Right atrium auricular region (tissue), 2 donors: ENCODE results near the gene NEDD4L. TPM values are rescaled to one million over a fixed set of nuclear protein-coding genes. Genes with fewer than 3 reads are reported as not detected.

ENCODE experiments used
- DNase-seq: peaks from one replicate; pipeline ENCODE4 v3.0.0-alpha.2; 2019; ENCODE audit warnings: low spot score
- H3K27ac ChIP-seq, 2 donors: fragments of 200-600 bp; sonication (generic); 1 replicate in 1 of 2; 2 replicates in 1 of 2; pipeline ENCODE4 v1.5.1; 2016 to 2019
- H3K27me3 ChIP-seq, 2 donors: fragments of 200-600 bp; sonication (generic); one replicate each; pipeline versions ENCODE4 v1.5.1 to v1.6.0; 2017 to 2019
- H3K36me3 ChIP-seq: fragments of 200-600 bp; sonication (generic); one replicate; pipeline ENCODE4 v1.5.1; 2016
- H3K4me1 ChIP-seq, 2 donors: fragments of 200-600 bp; sonication (generic); one replicate each; pipeline versions ENCODE4 v1.5.1 to v1.6.0; 2017 to 2019
- H3K4me3 ChIP-seq, 2 donors: fragments of 200-600 bp; sonication (generic); 1 replicate in 1 of 2; 2 replicates in 1 of 2; pipeline ENCODE4 v1.5.1; 2017 to 2019; ENCODE audit warnings: mild to moderate bottlenecking in 1 of 2, moderate library complexity in 1 of 2
- H3K9me3 ChIP-seq, 2 donors: fragments of 200-600 bp; sonication (generic); one replicate each; pipeline ENCODE4 v1.5.1; 2019
- total RNA-seq, 2 donors: library from RNA; depleted of rRNA; stranded (reverse); fragments of >200 nt; gene quantifications; one replicate each; pipeline ENCODE4 v1.1.0, GENCODE V29; 2016
- TF ChIP-seq, protein P1 (sequence below), 2 donors: fragments of 200-600 bp; sonication (generic); IDR thresholded peaks; one replicate each; pipeline ENCODE4 v1.5.1; 2019; ENCODE audit warnings: antibody characterized with exemption in 2 of 2

Gene NEDD4L
- total RNA-seq, 2 donors from 2014 or later, result 45.0 to 68.0 TPM

DNA sequence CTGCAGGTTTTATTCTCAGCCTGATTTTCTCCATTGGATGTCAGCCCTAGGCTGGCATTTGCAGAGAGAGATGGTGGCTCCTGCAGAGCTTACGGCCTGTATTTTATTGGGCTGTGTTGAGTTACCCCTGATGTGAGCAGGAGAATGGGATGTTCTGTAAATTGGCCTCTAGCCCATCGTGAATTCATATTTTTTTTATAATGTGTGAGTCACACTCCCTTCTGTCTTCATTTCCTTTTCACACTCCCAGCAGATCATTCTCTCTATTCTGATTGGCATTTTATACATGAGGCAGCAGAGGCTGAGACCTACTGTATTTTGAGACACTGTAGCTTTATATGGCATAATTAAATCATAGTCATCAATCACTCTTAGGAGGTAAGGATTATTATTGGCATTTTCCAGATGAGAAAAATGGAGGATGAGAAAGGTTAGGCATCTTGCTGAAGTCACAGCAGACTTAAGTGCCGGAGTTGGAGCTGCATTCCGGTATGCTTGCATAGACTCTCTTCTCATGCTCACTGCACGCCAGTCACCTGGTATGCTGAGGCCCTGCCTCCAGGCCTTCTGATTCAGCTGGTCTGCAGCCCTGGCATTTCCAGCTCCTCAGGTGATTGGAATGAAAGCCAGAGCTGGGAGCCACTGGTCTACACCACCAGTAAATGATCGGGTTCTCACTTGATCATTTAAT is 142.4 kb downstream of the NEDD4L start:
- DNase-seq, result no peak
- Histone ChIP-seq H3K27me3 (no peaks in the 10 kb centered on the region), H3K9me3 (no peaks in the 10 kb centered on the region), H3K36me3 (no peaks in the 10 kb centered on the region), H3K4me3 (no peak overlapping the region), H3K27ac (no peak overlapping the region), H3K4me1 (peaks cover 0 to 4% of the 10 kb centered on the region in 2 donors)
- TF ChIP-seq, protein P1, sequence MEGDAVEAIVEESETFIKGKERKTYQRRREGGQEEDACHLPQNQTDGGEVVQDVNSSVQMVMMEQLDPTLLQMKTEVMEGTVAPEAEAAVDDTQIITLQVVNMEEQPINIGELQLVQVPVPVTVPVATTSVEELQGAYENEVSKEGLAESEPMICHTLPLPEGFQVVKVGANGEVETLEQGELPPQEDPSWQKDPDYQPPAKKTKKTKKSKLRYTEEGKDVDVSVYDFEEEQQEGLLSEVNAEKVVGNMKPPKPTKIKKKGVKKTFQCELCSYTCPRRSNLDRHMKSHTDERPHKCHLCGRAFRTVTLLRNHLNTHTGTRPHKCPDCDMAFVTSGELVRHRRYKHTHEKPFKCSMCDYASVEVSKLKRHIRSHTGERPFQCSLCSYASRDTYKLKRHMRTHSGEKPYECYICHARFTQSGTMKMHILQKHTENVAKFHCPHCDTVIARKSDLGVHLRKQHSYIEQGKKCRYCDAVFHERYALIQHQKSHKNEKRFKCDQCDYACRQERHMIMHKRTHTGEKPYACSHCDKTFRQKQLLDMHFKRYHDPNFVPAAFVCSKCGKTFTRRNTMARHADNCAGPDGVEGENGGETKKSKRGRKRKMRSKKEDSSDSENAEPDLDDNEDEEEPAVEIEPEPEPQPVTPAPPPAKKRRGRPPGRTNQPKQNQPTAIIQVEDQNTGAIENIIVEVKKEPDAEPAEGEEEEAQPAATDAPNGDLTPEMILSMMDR (IDR thresholded peaks at IDR 0.05), result no peak

DNA sequence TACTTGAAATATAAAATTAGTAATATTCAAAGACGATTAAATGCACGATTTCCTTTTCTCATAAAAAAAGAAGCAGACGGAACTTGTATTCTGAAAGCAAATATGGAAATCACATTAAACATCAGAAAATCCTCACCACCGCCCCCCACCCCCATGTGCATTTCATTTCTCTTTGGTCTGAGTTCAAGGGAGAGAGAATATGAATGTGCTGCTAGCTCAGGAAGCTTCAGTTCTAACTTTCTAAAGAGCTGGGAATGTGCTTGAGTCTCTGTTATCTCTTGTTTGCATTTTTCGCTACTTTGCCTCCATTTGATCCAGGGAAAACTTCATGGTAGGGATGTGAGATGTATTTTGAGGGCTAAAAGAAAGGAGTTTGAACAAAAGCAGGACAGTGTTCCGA is 143.6 kb downstream of the NEDD4L start:
- Histone ChIP-seq H3K36me3 (no peaks in the 10 kb centered on the region), H3K4me1 (peaks cover 0 to 4% of the 10 kb centered on the region in 2 donors), H3K27ac (no peak overlapping the region), H3K27me3 (no peaks in the 10 kb centered on the region), H3K4me3 (no peak overlapping the region), H3K9me3 (no peaks in the 10 kb centered on the region)
- TF ChIP-seq, protein P1 (IDR thresholded peaks at IDR 0.05), result no peak
- DNase-seq, result no peak

DNA sequence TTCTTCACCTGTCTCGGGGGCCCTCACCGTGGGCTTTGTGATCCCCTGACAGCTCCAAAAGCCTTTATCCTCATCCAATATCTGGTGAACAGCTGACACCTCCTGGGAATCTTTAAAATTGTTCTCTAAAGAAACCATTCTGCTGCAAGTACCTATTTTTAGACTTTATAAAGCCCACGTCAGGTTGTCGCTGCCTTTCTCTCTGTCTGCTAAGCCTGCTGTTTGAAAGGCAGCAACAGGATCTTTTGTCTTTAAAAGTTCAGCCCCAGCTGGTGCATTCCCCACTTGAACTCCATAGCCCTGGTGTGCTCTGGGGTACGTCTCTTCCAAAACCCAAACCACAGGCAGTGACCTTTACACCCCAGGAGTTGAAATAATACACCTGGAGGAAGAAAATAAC is 145.0 kb downstream of the NEDD4L start:
- TF ChIP-seq, protein P1 (IDR thresholded peaks at IDR 0.05), result no peak
- H3K27me3 ChIP-seq, result no peaks in the 10 kb centered on the region
- peaks cover 0 to 10% of the 10 kb centered on the region in 2 donors for H3K4me1 ChIP-seq
- no peaks in the 10 kb centered on the region for H3K9me3 ChIP-seq
- no peak for DNase-seq
- H3K36me3 ChIP-seq, result no peaks in the 10 kb centered on the region
- H3K27ac ChIP-seq, result peak overlapping the region in 1 of 2 donors; percentile 44
- no peak overlapping the region for H3K4me3 ChIP-seq

DNA sequence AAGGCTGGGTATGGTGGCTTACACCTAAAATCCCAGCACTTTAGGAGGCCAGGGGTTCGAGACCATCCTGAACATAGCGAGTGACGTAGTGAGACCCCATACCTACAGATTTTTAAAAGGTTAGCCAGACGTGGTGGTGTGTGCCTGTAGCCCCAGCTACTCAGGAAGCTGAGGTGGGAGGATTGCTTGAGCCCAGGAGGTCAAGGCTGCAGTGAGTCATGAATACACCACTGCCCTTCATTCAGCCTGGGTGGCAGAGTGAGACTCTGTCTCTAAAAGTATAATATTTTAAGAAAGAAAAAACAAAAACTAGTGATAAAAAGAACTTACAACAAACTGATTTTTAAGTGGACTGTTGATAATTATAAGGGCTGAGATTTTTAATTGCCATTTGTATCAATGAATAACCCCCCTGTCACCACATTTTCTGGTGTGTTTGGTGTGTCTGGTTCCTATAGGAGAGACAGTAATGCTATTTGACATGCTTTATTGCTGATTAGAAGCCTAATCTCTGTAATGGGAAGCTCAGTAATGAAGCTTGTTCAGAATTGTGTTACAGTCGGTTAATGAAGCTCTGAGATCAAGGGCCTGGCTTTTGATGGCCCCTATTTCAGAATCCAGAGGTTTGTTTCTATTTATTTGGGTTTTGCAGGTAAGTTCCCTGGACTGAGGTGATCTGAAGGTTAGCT is 147.0 kb downstream of the NEDD4L start:
- Histone ChIP-seq H3K27me3 (no peaks in the 10 kb centered on the region), H3K4me3 (no peak overlapping the region), H3K36me3 (no peaks in the 10 kb centered on the region), H3K4me1 (peaks cover 0 to 30% of the 10 kb centered on the region in 2 donors), H3K9me3 (no peaks in the 10 kb centered on the region), H3K27ac (no peak overlapping the region)
- DNase-seq, result no peak
- TF ChIP-seq, protein P1 (IDR thresholded peaks at IDR 0.05), result no peak

DNA sequence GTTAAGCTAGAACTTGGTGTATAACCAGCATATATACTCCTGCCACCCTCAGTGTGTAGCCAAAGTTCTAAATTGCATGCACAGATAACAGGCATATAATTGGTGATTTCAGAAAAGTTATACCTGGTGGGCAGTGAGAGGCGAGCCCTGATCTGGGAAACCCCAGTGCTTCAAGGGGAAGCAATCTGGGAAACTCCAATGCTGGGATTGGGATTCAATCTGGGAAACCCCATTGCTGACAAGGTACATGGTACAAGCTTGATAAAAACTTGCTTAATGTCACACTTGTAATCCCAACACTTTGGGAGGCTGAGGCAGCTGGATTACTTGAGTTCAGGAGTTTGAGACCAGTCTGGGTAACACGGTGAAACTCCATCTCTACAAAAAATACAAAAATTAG is 147.6 kb downstream of the NEDD4L start:
- H3K9me3 ChIP-seq, result no peaks in the 10 kb centered on the region
- no peak for DNase-seq
- H3K27ac ChIP-seq, result no peak overlapping the region
- no peaks in the 10 kb centered on the region for H3K27me3 ChIP-seq
- TF ChIP-seq, protein P1 (IDR thresholded peaks at IDR 0.05), result no peak
- no peak overlapping the region for H3K4me3 ChIP-seq
- peaks cover 0 to 32% of the 10 kb centered on the region in 2 donors for H3K4me1 ChIP-seq
- no peaks in the 10 kb centered on the region for H3K36me3 ChIP-seq
